Sigmoid colon (tissue), 7 donors: ENCODE measurements around the gene TAF10. TPM values are rescaled to one million over a fixed set of nuclear protein-coding genes. Genes with fewer than 3 reads are reported as not detected.

ENCODE experiments used
- DNase-seq: peaks from one replicate; pipeline ENCODE4 v3.0.0-alpha.2; 2019
- H3K27ac ChIP-seq, 4 donors: fragments of 200-600 bp; sonication (generic); one replicate each; pipeline ENCODE4 v1.5.1; 2016 to 2019; ENCODE audit warnings: mild to moderate bottlenecking in 1 of 4
- H3K27me3 ChIP-seq, 3 donors: fragments of 200-600 bp; sonication (generic); one replicate each; pipeline ENCODE4 v1.5.1; 2019; ENCODE audit warnings: mild to moderate bottlenecking in 1 of 3
- H3K36me3 ChIP-seq, 4 donors: fragments of 200-600 bp; sonication (generic); one replicate each; pipeline ENCODE4 v1.5.1; 2016 to 2019
- H3K4me1 ChIP-seq, 4 donors: fragments of 200-600 bp; sonication (generic); one replicate each; pipeline ENCODE4 v1.5.1; 2017 to 2019
- H3K4me3 ChIP-seq, 4 donors: fragments of 200-600 bp; sonication (generic); one replicate each; pipeline ENCODE4 v1.5.1; 2017 to 2019; ENCODE audit warnings: mild to moderate bottlenecking in 2 of 4, moderate library complexity in 1 of 4
- H3K9me3 ChIP-seq, 4 donors: fragments of 200-600 bp in 3 of 4; sonication (generic) in 3 of 4; one replicate each; pipeline versions ENCODE4 v1.5.1 to v1.6.1; 2013 to 2019
- CTCF ChIP-seq, 4 experiments: fragments of 450-650 bp in 3 of 4; fragments of 200-600 bp in 1 of 4; IDR thresholded peaks; one replicate each; pipeline ENCODE4 v1.5.1; 2016 to 2019; ENCODE audit warnings: antibody characterized with exemption in 4 of 4, mild to moderate bottlenecking in 3 of 4, moderate library complexity in 2 of 4
- EP300 ChIP-seq, 4 donors: sonication (generic); formaldehyde crosslinking; IDR thresholded peaks; one replicate each; pipeline ENCODE4 v1.6.1; 2017; ENCODE audit warnings: antibody characterized with exemption in 4 of 4
- POLR2A ChIP-seq, 2 donors: fragments of 450-650 bp; IDR thresholded peaks; one replicate each; pipeline ENCODE4 v1.6.1; 2016; ENCODE audit warnings: antibody characterized with exemption in 2 of 2, mild to moderate bottlenecking in 2 of 2, moderate library complexity in 2 of 2
- POLR2AphosphoS5 ChIP-seq, 4 donors: sonication (generic); formaldehyde crosslinking; IDR thresholded peaks; one replicate each; pipeline ENCODE4 v1.6.1; 2017; ENCODE audit warnings: antibody characterized with exemption in 4 of 4
- WGBS, 2 donors: extraction: QIAGEN DNeasy Blood & Tissue Kit; methylation state at CpG; one replicate each; pipeline ENCODE4 v1.1.7; 2013; 5-methylcytosine and 5-hydroxymethylcytosine counted together
- intact Hi-C: fragments of 100-400 bp; cut with DNase I; formaldehyde crosslinking; loops from one replicate; pipeline ENCODE4 v1.15.1; 2023
- polyA plus RNA-seq, 3 donors: library from polyadenylated mRNA; stranded (reverse); fragments of 200-250 nt; gene quantifications; one replicate each; pipeline ENCODE4 v1.2.3, GENCODE V29; 2013
- total RNA-seq, 4 donors: library from RNA; depleted of rRNA; stranded (reverse); fragments of >200 nt; gene quantifications; one replicate each; pipeline ENCODE4 v1.1.0, GENCODE V29; 2016
- donor health status: healthy with polysubstance abuse.
- donor health status: Bipolar disorder and iron deficiency.
- donor health status: healthy.

TAF10 gene
- total and polyA plus RNA-seq, 7 donors, result 33.2 to 148 (median 60.0) TPM

- intact Hi-C loops, result no loop called here
- 90 to 92% methylated on average over 10 of the region's 10 CpGs for WGBS, 2 donors
- TF ChIP-seq EP300 (IDR thresholded peaks at IDR 0.05) (no peak), POLR2AphosphoS5 (IDR thresholded peaks at IDR 0.05) (no peak), POLR2A (IDR thresholded peaks at IDR 0.05) (no peak), CTCF (IDR thresholded peaks at IDR 0.05) (no peak)
- no peak for DNase-seq
- Histone ChIP-seq H3K27me3 (no peaks in the 10 kb centered on the region), H3K4me1 (peaks cover 0 to 6% (median 2%) of the 10 kb centered on the region in 4 donors), H3K27ac (no peak overlapping the region), H3K9me3 (no peaks in the 10 kb centered on the region), H3K36me3 (peaks cover 0 to 18% (median 0%) of the 10 kb centered on the region in 4 donors), H3K4me3 (no peak overlapping the region)
Observed at GRCh38 chr11:6563667-6564066, 48.3 kb downstream of the TAF10 start.

GRCh38 chr11:6563121-6563619 is 48.8 kb downstream of the TAF10 start:
- Histone ChIP-seq H3K4me1 (peaks cover 0 to under 1% (median 0%) of the 10 kb centered on the region in 4 donors), H3K27ac (no peak overlapping the region), H3K36me3 (peaks cover 0 to 18% (median 0%) of the 10 kb centered on the region in 4 donors), H3K27me3 (no peaks in the 10 kb centered on the region), H3K9me3 (no peaks in the 10 kb centered on the region), H3K4me3 (no peak overlapping the region)
- no peak for DNase-seq
- 94 to 95% methylated on average over 4 of the region's 4 CpGs for WGBS, 2 donors
- TF ChIP-seq POLR2AphosphoS5 (IDR thresholded peaks at IDR 0.05) (no peak), EP300 (IDR thresholded peaks at IDR 0.05) (no peak), CTCF (IDR thresholded peaks at IDR 0.05) (no peak), POLR2A (IDR thresholded peaks at IDR 0.05) (no peak)
- intact Hi-C loops, result no loop called here

DNA sequence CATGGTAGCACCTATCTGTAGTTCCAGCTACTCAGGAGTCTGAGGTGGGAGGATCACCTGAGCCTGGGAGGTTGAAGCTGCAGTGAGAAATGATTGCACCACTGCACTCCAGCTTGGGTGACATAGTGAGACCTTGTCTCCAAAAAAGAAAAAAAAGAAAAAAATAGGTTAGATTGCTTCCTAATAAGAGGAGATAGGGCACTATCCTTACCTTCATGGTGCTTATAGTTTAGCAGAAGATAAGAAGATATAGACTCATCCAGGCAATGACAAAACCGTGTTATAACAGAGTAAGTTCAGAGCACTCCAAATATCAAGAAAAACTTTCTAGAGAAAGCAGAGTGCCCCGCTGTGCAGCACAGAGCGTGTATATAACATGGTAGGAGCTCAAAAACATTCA is 50.7 kb downstream of the TAF10 start:
- intact Hi-C loops, result no loop called here
- WGBS, 2 donors, result 95% methylated on average over 3 of the region's 3 CpGs
- Histone ChIP-seq H3K27ac (no peak overlapping the region), H3K36me3 (peaks cover 0 to 8% (median 0%) of the 10 kb centered on the region in 4 donors), H3K27me3 (no peaks in the 10 kb centered on the region), H3K4me3 (no peak overlapping the region), H3K9me3 (no peaks in the 10 kb centered on the region), H3K4me1 (no peaks in the 10 kb centered on the region)
- no peak for DNase-seq
- TF ChIP-seq POLR2A (IDR thresholded peaks at IDR 0.05), result no peak
- no peak for TF ChIP-seq CTCF (IDR thresholded peaks at IDR 0.05)
- no peak for TF ChIP-seq EP300 (IDR thresholded peaks at IDR 0.05)
- TF ChIP-seq POLR2AphosphoS5 (IDR thresholded peaks at IDR 0.05), result no peak

Other genes with a start within 250 kb of the TAF10 start
- 10 to 100 TPM; 17.1 to 36.8 (median 18.5) TPM for gene SMPD1, start 221.7 kb downstream of the TAF10 start, total RNA-seq
- 10 to 100 TPM in 2 of 3 donors, 1 to 10 TPM in 1; 9.6 to 46.4 (median 22.2) TPM for gene SMPD1, start 221.7 kb downstream of the TAF10 start, polyA plus RNA-seq
- 10 to 100 TPM; 51.0 to 85.0 (median 61.7) TPM for gene APBB1, start 193.1 kb downstream of the TAF10 start, total RNA-seq
- gene APBB1, start 193.1 kb downstream of the TAF10 start, polyA plus RNA-seq, result 10 to 100 TPM in 1 of 3 donors, 1 to 10 TPM in 2; 5.5 to 19.7 (median 9.6) TPM
- 1 to 10 TPM in 1 of 4 donors, under 1 TPM in 1, not detected in 2; 0.54 to 3.0 TPM for gene HPX, start 171.2 kb downstream of the TAF10 start, total RNA-seq
- 1 to 10 TPM in 1 of 3 donors, under 1 TPM in 1, not detected in 1; 0.69 to 1.8 TPM for gene HPX, start 171.2 kb downstream of the TAF10 start, polyA plus RNA-seq
- gene TRIM3, start 138.3 kb downstream of the TAF10 start, total RNA-seq, result 10 to 100 TPM; 19.8 to 27.1 (median 24.4) TPM
- gene TRIM3, start 138.3 kb downstream of the TAF10 start, polyA plus RNA-seq, result 10 to 100 TPM; 14.6 to 19.8 (median 17.1) TPM
- 10 to 100 TPM; 33.9 to 37.2 (median 35.3) TPM for gene ARFIP2, start 130.9 kb downstream of the TAF10 start, total RNA-seq
- 10 to 100 TPM; 55.8 to 68.0 (median 60.7) TPM for gene ARFIP2, start 130.9 kb downstream of the TAF10 start, polyA plus RNA-seq
- 10 to 100 TPM; 24.9 to 47.4 (median 44.2) TPM for gene TIMM10B, start 130.7 kb downstream of the TAF10 start, total RNA-seq
- 10 to 100 TPM; 31.2 to 37.7 (median 36.2) TPM for gene TIMM10B, start 130.7 kb downstream of the TAF10 start, polyA plus RNA-seq
- gene DNHD1, start 114.9 kb downstream of the TAF10 start, total RNA-seq, result 10 to 100 TPM; 12.5 to 29.9 (median 15.7) TPM
- gene DNHD1, start 114.9 kb downstream of the TAF10 start, polyA plus RNA-seq, result 10 to 100 TPM in 1 of 3 donors, 1 to 10 TPM in 2; 1.4 to 11.1 (median 3.6) TPM
- gene RRP8, start 8.6 kb downstream of the TAF10 start, total RNA-seq, result 10 to 100 TPM; 20.7 to 23.2 (median 21.7) TPM
- 10 to 100 TPM; 10.2 to 15.8 (median 12.3) TPM for gene RRP8, start 8.6 kb downstream of the TAF10 start, polyA plus RNA-seq
- 100 to 1,000 TPM; 450 to 607 (median 548) TPM for gene ILK, start 8.4 kb downstream of the TAF10 start, total RNA-seq
- gene ILK, start 8.4 kb downstream of the TAF10 start, polyA plus RNA-seq, result 100 to 1,000 TPM in 2 of 3 donors, 10 to 100 TPM in 1; 93.7 to 117 (median 100) TPM
- gene TPP1, start 7.2 kb upstream of the TAF10 start, total RNA-seq, result 10 to 100 TPM; 39.8 to 58.8 (median 45.9) TPM
- 10 to 100 TPM; 13.2 to 60.3 (median 55.5) TPM for gene TPP1, start 7.2 kb upstream of the TAF10 start, polyA plus RNA-seq
- 10 to 100 TPM; 21.7 to 57.1 (median 32.2) TPM for gene DCHS1, start 43.6 kb upstream of the TAF10 start, total RNA-seq
- 1 to 10 TPM in 1 of 3 donors, under 1 TPM in 2; under 0.01 to 6.3 (median 0.46) TPM for gene DCHS1, start 43.6 kb upstream of the TAF10 start, polyA plus RNA-seq
- 10 to 100 TPM; 18.3 to 97.5 (median 20.1) TPM for gene MRPL17, start 71.1 kb upstream of the TAF10 start, total RNA-seq
- gene MRPL17, start 71.1 kb upstream of the TAF10 start, polyA plus RNA-seq, result 10 to 100 TPM; 23.4 to 51.1 (median 28.9) TPM
- under 1 TPM in 2 of 4 donors, not detected in 2; 0.28 to 0.41 TPM for gene OR2AG2, start 159.8 kb upstream of the TAF10 start, total RNA-seq
- under 1 TPM in 1 of 3 donors, not detected in 2; 0.06 TPM for gene OR2AG2, start 159.8 kb upstream of the TAF10 start, polyA plus RNA-seq
- gene OR2AG1, start 170.8 kb upstream of the TAF10 start, total RNA-seq, result not detected
- gene OR2AG1, start 170.8 kb upstream of the TAF10 start, polyA plus RNA-seq, result not detected
- gene OR6A2, start 187.5 kb upstream of the TAF10 start, total RNA-seq, result under 1 TPM in 2 of 4 donors, not detected in 2; 0.14 to 0.28 TPM
- under 1 TPM in 1 of 3 donors, not detected in 2; 0.06 TPM for gene OR6A2, start 187.5 kb upstream of the TAF10 start, polyA plus RNA-seq
- not detected for gene OR10A5, start 233.5 kb upstream of the TAF10 start, total RNA-seq
- not detected for gene OR10A5, start 233.5 kb upstream of the TAF10 start, polyA plus RNA-seq